Testis (tissue), 3 donors: ENCODE data around the gene CEACAM19. TPM values are rescaled to one million over a fixed set of nuclear protein-coding genes. Genes with fewer than 3 reads are reported as not detected.

Experiments used
- DNase-seq: peaks from one replicate; pipeline ENCODE4 v3.0.0-alpha.2; 2019
- H3K27ac ChIP-seq, 2 donors: fragments of 200-600 bp; sonication (generic); one replicate each; pipeline ENCODE4 v1.5.1; 2019
- H3K27me3 ChIP-seq: fragments of 200-600 bp; sonication (generic); one replicate; pipeline ENCODE4 v1.5.1; 2019
- H3K36me3 ChIP-seq: fragments of 200-600 bp; sonication (generic); one replicate; pipeline ENCODE4 v1.5.1; 2017; ENCODE audit warnings: low read depth; ENCODE audit errors: missing control alignments
- H3K4me1 ChIP-seq: fragments of 200-600 bp; sonication (generic); one replicate; pipeline ENCODE4 v1.5.1; 2019
- H3K4me3 ChIP-seq, 2 donors: fragments of 200-600 bp; sonication (generic); one replicate each; pipeline ENCODE4 v1.5.1; 2017 to 2019
- H3K9me3 ChIP-seq: fragments of 200-600 bp; sonication (generic); one replicate; pipeline ENCODE4 v1.5.1; 2017
- POLR2A ChIP-seq: fragments of 450-650 bp; IDR thresholded peaks from one replicate; pipeline ENCODE4 v1.6.1; 2017; ENCODE audit warnings: antibody characterized with exemption, mild to moderate bottlenecking, moderate library complexity
- WGBS, 2 donors: methylation state at CpG; one replicate each; pipeline ENCODE4 v1.1.5; 2018; 5-methylcytosine and 5-hydroxymethylcytosine counted together
- intact Hi-C: fragments of 100-400 bp; cut with DNase I; formaldehyde crosslinking; loops from one replicate; pipeline ENCODE4 v1.15.1; 2023; ENCODE audit warnings: low total_unique reads
- polyA plus RNA-seq: library from polyadenylated mRNA; stranded (reverse); fragments of 350-450 nt; fragmentation: Illumina TruSeq; extraction: RNeasy Lipid Tissue Mini Kit (QIAGEN cat#74804); gene quantifications from one replicate; pipeline ENCODE4 v1.2.3, GENCODE V29; 2014; ENCODE audit warnings: low read depth, low replicate concordance; ENCODE audit not compliant: insufficient read depth
- total RNA-seq, 2 donors: library from RNA; depleted of rRNA; stranded (reverse); fragments of >200 nt; gene quantifications; one replicate each; pipeline ENCODE4 v1.2.3, GENCODE V29; 2016
- TF ChIP-seq, protein P1 (sequence below), 3 experiments: fragments of 450-650 bp in 2 of 3; fragments of 200-600 bp in 1 of 3; sonication (generic) in 1 of 3; IDR thresholded peaks; one replicate each; pipeline ENCODE4 v1.5.1; 2016 to 2019; ENCODE audit warnings: antibody characterized with exemption in 3 of 3, mild to moderate bottlenecking in 2 of 3, moderate library complexity in 1 of 3

Gene CEACAM19
- total and polyA plus RNA-seq, 3 donors from 2014 or later: 9.9 to 14.7 (median 11.2) TPM

DNA sequence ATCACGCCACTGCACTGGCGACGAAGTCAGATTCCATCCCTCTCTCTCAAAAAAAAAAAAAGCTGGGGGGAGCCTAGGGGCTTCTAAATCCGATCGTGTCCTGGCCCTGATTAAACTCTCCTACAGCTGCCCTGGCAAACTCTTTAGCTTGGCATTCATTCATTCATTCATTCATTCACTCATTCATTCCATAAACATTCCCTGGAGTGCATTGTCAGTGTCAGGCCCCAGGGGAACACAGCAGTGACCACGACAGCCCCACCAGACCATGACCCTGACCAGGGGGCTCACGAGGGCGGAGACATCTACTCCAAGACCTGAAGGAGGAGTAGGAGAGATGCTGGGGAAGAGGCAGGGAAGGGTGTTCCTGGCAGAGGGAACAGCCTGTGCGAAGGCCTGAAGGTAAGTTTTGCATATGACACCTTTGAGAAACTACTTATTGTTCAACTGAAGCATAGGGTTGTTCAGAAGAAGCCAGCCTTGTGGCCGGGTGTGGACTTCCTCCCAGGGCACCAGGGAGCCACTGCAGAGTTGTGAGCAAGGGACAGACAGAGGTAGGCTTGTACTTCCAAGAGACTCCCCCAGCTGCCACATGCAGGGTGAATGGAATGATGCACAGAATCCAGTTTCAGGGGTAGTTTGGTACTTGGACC is 52.1 kb downstream of the CEACAM19 start:
- 64 to 75% methylated on average over 10 of the region's 10 CpGs for WGBS, 2 donors
- peaks cover 32% of the 10 kb centered on the region for H3K4me1 ChIP-seq
- TF ChIP-seq, protein P1, sequence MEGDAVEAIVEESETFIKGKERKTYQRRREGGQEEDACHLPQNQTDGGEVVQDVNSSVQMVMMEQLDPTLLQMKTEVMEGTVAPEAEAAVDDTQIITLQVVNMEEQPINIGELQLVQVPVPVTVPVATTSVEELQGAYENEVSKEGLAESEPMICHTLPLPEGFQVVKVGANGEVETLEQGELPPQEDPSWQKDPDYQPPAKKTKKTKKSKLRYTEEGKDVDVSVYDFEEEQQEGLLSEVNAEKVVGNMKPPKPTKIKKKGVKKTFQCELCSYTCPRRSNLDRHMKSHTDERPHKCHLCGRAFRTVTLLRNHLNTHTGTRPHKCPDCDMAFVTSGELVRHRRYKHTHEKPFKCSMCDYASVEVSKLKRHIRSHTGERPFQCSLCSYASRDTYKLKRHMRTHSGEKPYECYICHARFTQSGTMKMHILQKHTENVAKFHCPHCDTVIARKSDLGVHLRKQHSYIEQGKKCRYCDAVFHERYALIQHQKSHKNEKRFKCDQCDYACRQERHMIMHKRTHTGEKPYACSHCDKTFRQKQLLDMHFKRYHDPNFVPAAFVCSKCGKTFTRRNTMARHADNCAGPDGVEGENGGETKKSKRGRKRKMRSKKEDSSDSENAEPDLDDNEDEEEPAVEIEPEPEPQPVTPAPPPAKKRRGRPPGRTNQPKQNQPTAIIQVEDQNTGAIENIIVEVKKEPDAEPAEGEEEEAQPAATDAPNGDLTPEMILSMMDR (IDR thresholded peaks at IDR 0.05): no peak
- no peak for TF ChIP-seq POLR2A
- intact Hi-C loops: loop anchor here (5.0 kb wide), 1 partner anchor 49 kb away; no protein-coding TSS in a partner anchor
- DNase-seq: no peak
- H3K36me3 ChIP-seq: no peaks in the 10 kb centered on the region
- no peak overlapping the region for H3K4me3 ChIP-seq
- no peaks in the 10 kb centered on the region for H3K9me3 ChIP-seq
- H3K27me3 ChIP-seq: no peaks in the 10 kb centered on the region
- H3K27ac ChIP-seq: no peak overlapping the region

DNA sequence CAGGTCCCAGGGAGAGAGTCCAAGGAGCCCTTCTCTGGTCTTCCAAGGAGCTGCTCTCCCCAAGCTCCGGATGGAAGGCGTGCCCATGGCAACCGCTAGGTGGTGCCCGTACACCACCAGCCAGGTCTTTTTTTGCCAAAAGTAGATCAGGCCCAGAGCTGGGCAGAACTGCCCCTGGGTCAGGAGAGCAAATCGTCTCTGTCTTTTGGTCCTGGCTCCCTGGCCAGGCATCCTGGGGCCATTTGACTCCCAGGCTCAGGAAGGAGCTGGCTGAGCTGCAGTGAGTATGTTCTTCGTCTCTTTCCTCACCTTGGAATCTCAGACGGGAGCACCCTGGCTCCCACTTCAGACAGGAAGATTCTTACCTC is 52.7 kb downstream of the CEACAM19 start:
- Histone ChIP-seq H3K4me1 (peaks cover 27% of the 10 kb centered on the region), H3K27me3 (no peaks in the 10 kb centered on the region), H3K36me3 (no peaks in the 10 kb centered on the region), H3K27ac (no peak overlapping the region), H3K4me3 (no peak overlapping the region), H3K9me3 (no peaks in the 10 kb centered on the region)
- intact Hi-C loops: loop anchor here (5.0 kb wide), 1 partner anchor 48 kb away; no protein-coding TSS in a partner anchor
- 25 to 49% methylated on average over 3 to 7 of the region's 7 CpGs for WGBS, 2 donors
- peak; percentile 77 for DNase-seq
- TF ChIP-seq POLR2A: no peak
- TF ChIP-seq, protein P1 (IDR thresholded peaks at IDR 0.05): peak; percentile 87 to 93 (median 91)

DNA sequence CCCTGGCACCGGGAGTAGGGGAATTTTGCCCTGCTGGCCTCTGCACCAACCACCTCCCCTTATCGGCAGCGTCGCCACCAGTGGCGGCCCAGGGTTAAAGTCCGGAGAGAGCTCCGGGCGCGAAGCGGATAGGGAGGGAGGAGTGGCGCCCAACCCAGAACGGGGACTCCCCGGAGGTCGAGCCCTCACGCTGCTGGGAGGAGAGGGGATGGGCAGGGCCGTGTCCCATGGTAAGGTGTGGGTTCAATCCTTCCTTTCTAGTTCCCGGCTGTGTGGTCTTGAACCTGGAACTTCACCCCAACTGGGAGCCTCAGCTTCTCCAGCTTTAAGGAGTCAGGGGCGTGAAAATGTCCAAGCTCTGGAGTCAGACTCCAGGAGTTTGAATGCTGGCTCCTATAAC is 54.0 kb downstream of the CEACAM19 start:
- DNase-seq: no peak
- whole genome bisulfite sequencing, 2 donors: 39 to 80% methylated on average over 1 to 18 of the region's 18 CpGs
- Histone ChIP-seq H3K4me3 (no peak overlapping the region), H3K27ac (no peak overlapping the region), H3K9me3 (no peaks in the 10 kb centered on the region), H3K27me3 (no peaks in the 10 kb centered on the region), H3K4me1 (peaks cover 22% of the 10 kb centered on the region), H3K36me3 (no peaks in the 10 kb centered on the region)
- TF ChIP-seq, protein P1 (IDR thresholded peaks at IDR 0.05): no peak
- TF ChIP-seq POLR2A: no peak
- intact Hi-C loops: no loop called here

DNA sequence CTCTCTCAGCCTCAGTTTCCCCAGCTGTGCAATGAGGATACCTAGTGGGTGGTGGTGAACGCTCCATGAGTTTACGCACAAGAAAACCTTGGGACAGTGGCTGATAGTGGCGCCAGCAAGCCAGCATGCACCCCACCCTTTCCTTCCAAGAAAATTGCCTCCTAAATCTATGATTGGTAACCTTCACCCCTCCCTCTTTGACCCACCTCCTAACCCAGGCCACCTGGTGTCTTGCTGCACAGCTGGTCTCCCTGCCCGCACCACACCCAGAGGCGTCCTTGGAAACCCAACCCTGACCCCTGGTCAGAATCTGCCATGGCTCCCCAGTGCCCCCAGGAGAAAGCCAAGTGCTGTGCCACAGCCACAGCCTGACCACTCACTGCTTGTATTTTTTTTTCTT is 54.4 kb downstream of the CEACAM19 start:
- WGBS, 2 donors: 71 to 79% methylated on average over 5 of the region's 5 CpGs
- Histone ChIP-seq H3K4me1 (peaks cover 22% of the 10 kb centered on the region), H3K27ac (no peak overlapping the region), H3K4me3 (no peak overlapping the region), H3K36me3 (no peaks in the 10 kb centered on the region), H3K27me3 (no peaks in the 10 kb centered on the region), H3K9me3 (no peaks in the 10 kb centered on the region)
- TF ChIP-seq, protein P1 (IDR thresholded peaks at IDR 0.05): no peak
- TF ChIP-seq POLR2A: no peak
- no peak for DNase-seq
- intact Hi-C loops: no loop called here

DNA sequence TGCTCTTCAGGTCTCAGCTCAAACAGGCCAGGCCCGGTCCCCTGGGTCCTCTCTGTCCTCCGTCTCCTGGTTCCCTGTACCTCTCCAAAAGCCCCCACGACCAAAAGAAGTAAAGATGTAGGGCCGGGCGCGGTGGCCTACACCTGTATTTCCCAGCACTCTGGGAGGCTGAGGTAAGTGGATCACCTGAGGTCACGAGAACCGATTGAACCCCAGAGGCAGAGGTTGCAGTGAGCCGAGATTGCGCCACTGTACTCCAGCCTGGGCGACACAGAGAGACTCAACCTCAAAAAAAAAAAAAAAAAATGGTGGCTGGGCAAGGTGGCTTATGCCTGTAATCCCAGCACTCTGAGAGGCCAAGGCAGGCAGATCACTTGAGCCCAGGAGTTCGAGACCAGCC is 55.2 kb downstream of the CEACAM19 start:
- TF ChIP-seq, protein P1 (IDR thresholded peaks at IDR 0.05): no peak
- no peak for TF ChIP-seq POLR2A
- H3K4me3 ChIP-seq: no peak overlapping the region
- H3K27ac ChIP-seq: no peak overlapping the region
- intact Hi-C loops: no loop called here
- no peaks in the 10 kb centered on the region for H3K9me3 ChIP-seq
- DNase-seq: no peak
- WGBS, 2 donors: 94 to 95% methylated on average over 12 of the region's 12 CpGs
- peaks cover 22% of the 10 kb centered on the region for H3K4me1 ChIP-seq
- no peaks in the 10 kb centered on the region for H3K27me3 ChIP-seq
- no peaks in the 10 kb centered on the region for H3K36me3 ChIP-seq
